GM12872 (cell line): ENCODE results near the gene ZNF302.

Experiments
- CTCF ChIP-seq: IDR thresholded peaks from 3 replicates; pipeline ENCODE4 v1.5.1; 2011; ENCODE audit warnings: low read depth, mild to moderate bottlenecking, low read length, moderate library complexity; ENCODE audit not compliant: insufficient read depth

ZNF302 gene

GRCh38 chr19:34688592-34688991, 11.1 kb downstream of the ZNF302 start:
- no peak for TF ChIP-seq CTCF

GRCh38 chr19:34690372-34690771, 12.9 kb downstream of the ZNF302 start:
- TF ChIP-seq CTCF: no peak

- no peak for TF ChIP-seq CTCF
Measured at GRCh38 chr19:34692549-34692948, 15.1 kb downstream of the ZNF302 start.

GRCh38 chr19:34707661-34708060, 30.2 kb downstream of the ZNF302 start:
- TF ChIP-seq CTCF: no peak

- TF ChIP-seq CTCF: no peak
Measured at GRCh38 chr19:34711890-34712289, 34.4 kb downstream of the ZNF302 start.

- peak; percentile 60 for TF ChIP-seq CTCF
Measured at GRCh38 chr19:34712395-34713261, 35.1 kb downstream of the ZNF302 start.

- TF ChIP-seq CTCF: no peak
Measured at GRCh38 chr19:34713262-34713637, 35.8 kb downstream of the ZNF302 start.
